CD4-positive, alpha-beta T cell treated with Interleukin-4 for 1 hour (primary cell): ENCODE measurements around the gene POLD4.
A peak's percentile ranks its signal among the peaks of the same experiment; 100 is the strongest.

Experiments used
- DNase-seq, 2 donors: peaks; one replicate each; pipeline ENCODE4 v3.0.0-alpha.2; 2020 to 2022

Gene POLD4

DNA sequence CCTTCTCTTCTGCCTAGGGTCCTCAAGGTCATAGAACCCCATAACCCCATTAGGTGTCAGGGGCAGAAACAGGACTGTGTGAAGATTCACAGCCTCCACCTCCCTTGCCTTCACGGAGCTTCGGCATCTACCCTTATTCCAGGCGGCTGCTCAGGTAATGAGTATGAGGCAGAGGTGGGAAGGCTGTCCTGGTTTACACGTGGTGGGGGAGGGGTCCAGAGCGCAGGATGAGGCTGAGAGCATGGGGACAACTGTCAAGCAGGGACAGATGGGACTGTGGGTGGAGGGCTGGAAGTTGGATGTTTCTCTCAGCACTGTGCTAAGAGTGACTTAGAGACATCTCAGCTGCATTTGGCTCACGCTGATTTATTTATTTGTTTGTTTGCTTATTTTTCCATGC is 34.2 kb upstream of the POLD4 start:
- DNase-seq = no peak

DNA sequence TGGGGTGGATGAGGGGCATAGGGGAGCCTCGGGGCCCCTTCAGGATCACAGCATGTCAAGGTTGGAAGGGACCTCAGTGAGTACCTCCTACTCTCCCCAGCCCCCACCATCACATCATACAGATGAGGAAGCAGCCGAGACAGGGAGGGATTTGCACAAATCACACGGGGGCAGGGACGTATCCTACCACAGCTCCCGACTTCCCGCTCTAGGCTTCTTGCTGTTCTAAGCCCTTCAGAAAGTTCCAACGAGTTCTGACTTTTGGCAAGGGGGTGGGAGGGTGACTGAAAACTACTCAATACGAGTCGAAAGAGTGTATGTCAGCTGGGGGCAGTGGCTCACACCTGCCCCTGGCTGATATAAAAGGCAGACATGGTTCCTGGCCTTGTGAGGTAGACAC is 33.7 kb upstream of the POLD4 start:
- no peak for DNase-seq

DNA sequence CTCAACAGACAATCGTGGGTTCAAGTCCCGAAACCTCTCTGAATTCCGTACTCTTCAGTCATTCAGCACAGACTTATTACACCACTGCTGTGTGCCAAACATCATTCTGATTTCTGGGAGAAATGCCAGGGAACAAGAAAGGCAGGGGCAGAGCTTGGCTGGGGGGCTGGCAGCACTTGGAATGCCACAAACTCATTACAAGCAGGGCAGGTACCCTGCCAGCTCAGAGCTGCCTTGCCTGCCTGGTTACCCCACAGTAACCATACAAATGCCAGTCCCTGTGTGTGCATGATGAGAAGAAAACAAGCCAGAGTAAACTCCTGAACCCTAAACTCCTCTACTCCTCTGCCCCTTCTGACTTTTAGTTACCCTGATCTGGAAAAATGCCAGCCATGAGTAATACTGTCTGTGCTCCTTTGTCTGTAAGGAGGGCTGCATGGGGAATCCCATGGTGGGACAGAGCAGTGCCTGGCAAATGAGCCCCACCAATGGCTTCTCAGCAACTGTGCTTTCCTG is 31.6 kb upstream of the POLD4 start:
- DNase-seq = no peak

DNA sequence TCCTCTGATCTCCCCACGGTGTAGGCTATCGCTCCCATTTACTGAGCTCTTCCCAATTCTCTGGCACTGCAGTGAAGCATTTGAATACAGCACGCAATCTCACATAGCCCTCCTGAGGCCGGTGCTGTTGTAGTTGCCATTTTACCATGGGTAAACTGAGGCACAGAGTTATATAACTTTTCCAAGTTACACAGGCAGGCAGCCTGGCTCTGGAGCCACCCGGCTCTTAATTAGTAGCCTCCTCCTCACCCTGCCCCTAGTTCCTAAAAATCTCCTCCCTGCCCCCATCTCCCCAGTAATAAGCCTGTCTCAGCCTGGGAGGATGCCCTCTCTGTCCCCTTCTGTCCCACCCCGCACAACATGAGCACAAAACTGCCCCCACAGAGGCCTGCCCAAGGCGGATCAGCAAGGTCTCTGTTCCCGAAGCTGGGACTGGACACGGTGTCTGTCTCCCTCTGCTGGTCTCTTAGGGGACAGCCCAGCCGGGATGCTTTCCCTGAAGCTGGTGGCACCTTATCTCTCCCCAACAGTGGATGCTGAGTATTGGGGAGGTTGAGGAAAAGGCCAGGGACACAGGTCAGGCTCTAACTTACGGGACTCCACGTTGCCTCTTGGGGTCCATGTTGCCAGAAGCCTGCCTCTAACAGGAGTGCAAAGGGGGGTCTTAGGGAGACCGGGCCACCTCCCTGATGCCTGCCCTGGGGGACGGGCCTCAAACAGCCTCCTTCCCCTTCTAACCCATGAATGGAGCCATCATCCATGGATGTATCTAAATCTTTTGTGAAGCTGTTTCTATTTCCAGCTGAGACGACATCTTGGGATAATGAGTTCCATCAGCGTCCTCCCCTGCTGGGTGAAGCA is 29.2 kb upstream of the POLD4 start:
- peak; percentile 86 to 88 for DNase-seq

DNA sequence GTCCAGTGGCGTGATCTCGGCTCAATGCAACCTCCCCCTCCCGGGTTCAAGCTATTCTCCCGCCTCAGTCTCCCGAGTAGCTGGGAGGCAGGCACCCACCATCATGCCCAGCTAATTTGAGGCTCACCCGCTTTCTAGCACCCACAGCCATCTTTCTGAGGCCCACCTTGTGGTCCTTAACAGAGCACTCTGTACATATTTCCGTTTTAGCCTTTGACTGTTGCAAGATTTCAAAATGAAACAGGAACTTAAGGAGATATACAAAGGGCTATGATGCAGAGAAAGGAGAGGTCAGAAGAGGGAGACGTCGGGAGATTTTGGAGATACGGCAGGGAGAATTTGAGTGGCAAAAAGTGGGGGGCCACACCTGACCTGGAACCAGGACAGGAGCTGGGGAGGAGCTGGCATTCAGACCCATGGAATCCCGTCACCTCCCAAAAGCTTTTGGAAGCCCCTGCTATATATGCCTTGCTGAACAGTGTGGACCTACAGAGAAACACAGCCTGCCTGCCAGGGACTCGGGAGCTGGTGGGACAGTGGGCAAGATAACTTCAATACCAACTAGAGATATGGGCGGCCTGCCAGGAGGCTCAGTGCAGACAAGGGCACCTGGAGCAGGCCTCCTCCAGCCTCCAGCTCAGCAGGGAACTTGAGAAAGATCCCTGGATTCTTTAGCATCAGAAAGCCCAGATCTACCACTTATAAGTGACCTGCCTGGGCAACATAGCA is 28.1 kb upstream of the POLD4 start:
- no peak for DNase-seq

DNA sequence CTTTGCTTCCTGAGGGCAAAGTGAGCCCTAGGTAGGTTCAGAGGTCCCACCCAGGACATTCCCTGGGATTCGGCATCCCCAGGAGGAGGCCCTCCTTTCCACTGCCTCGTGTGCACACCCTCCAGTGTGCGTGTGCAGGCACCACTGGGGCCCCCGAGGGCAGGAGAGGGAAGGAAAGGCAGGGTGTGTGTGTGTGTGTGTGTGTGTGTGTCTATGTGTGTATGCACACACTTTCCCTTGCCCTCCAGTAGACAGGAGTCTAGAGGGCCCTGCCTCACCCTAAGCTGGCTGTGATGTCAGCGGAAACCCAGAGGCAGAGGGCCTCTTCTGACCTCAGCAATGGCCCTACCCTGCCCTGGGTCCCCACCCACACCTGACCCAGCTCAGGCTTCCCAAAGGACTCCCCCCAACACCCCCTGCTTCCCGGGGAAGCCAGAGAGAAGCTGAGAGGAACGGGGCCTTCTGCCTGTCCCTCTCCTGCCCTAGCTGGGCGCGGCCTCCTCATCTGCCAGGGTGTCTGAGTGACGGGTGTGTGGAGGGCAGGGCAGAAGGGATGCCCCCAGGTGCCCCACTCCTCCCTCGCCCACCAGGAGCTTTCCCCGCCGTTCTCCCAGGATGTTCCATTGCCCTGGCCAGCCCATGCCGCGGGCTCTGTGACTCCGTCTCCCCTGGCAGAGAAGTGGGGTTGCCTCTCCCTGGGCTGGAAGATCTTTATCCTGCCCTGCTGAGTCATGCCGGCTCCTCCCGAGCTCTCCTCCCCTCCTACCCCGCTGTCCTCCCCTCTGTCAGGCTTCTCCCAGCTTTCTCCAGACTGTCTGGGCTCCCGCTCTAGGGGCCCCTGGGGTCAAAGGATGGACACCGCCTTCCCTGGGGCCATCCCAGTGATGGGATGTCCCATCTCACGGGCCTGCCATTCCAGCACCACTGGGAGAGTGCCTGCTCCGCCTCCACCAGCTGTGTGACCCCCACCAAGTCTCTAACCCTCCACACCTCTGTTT is 26.0 kb upstream of the POLD4 start:
- no peak for DNase-seq

DNA sequence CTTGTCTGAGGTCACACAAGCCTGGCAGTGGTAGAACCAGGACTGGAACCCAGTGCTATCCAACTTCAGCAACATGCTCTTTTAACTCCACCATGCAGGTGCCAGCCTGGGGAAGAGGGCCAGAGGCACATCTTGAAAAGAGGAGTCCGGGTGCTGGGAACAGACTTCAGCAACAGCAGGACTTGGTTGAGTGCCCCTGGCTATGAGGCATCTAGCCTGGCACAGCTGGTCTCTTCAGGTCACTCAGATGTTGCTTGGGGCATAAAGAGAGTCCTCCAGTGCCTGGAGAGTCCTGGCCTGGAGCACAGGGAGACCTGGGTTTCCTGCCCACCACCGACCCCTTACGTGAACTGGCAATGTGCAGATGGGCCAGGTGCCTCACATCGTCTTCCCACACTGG is 25.2 kb upstream of the POLD4 start:
- DNase-seq = no peak

DNA sequence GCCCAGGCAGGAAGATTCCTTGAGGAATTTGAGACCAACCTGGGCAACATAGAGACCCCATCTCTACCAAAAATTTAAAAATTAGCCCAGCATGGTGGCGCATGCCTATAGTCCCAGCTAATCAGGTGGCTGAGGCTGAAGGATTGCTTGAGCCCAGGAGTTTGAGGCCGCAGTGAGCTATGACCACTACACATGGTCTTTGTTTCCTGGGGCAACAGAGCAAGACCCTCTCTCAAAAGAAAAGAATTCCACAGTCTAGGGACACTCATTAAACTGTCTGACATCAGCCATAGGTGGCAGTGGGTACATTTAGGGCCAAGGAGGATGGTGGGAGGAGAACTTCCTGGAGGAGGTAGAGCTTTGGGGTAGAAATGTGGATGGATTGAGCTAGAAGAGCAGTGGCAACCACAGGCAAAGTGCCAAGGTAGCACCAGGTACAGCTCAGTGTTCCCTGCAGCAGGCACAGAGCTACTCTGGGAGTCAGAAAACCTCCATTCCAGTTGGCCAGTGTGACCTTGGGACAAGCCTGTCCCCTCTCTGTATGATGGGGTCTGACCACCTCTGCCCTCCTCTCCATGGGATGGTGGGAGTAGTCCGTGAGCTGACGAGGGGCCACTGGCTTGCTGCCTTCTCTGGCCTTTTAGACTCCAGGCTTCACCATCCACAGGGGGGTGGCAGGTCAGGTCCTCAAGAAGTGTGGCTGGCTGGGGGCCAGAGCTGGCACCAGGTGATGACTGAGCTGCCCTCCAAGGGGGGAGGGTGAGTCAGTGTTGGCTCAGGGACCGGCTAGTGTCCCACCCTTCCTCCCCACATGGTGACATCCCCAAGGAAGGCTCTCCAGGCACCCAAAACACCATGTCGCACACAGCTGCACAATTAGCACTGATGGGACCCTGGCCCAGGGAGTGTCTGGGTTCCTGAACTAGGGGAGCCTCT is 23.8 kb upstream of the POLD4 start:
- no peak for DNase-seq

DNA sequence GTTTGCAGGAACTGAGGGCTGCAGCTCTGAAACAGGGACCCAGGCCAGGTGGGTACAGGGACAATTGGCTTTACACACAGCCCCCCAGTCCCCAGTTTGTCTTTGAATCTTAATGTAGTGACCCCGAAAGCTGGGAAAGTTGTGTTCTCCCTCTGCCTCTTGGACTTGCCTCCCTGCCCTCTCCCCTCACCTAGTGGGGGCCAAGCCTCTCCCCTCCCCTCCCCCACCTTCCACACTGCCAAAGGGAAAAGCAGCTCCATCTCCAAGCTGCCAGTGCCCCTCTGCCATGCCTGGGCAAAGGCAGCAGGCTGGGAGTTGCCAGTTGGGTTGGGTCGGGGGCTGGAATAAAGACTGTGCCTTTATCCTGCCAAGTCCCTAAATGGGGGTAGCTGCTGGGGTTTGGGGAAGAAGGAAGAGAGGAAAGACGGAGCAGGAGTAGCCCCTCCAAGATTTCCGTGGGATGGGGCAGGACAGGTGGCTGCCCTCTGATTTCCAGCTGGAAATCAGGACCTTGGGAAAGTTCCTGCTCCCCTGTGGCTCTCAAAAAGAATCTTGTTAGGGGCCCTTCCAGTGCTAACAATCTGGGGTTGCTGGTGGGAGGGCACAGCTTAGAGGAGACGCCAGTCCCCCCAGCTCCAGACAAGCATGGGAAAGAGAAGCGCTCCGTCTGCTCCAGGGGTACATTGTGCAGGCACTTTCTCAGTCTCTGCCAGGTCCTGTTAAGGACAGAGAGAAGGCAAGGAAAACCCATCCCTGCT is 22.9 kb upstream of the POLD4 start:
- no peak for DNase-seq

DNA sequence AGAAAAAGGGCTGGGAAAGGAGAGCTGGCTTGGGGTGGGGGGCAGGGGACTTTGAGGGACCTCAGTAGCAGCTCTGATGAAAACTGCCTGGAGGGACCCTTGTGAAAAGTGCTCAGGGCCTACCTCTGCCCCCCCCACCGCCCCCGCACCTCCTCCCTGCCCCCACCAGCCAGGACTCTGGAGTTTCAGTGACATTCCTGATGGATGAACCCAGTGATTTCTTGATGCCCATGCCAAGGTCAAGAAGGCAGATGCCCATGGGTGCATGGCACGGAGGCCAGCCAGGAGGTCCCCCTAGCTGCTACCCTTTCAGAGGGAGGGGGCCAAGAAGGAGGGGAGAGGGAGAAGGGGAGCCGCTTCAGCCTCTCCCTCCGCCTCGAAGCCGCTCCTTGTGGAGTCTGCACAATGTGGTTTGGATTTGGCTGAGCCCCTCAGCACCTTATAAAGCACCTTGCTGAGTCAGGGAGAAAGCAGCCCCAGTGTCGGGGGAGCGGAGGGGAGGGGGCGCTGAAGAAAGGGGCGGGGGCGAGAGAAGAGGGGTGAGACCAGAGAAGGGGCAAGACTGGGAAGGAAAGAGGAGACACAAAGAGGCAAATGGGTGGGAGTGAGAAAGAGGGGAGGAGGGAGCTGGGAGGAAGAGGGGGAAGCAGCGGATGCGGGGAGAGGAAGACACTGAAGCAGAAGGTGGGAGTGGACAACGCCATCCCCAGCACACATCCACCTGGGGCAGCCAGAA is 22.1 kb upstream of the POLD4 start:
- no peak for DNase-seq

DNA sequence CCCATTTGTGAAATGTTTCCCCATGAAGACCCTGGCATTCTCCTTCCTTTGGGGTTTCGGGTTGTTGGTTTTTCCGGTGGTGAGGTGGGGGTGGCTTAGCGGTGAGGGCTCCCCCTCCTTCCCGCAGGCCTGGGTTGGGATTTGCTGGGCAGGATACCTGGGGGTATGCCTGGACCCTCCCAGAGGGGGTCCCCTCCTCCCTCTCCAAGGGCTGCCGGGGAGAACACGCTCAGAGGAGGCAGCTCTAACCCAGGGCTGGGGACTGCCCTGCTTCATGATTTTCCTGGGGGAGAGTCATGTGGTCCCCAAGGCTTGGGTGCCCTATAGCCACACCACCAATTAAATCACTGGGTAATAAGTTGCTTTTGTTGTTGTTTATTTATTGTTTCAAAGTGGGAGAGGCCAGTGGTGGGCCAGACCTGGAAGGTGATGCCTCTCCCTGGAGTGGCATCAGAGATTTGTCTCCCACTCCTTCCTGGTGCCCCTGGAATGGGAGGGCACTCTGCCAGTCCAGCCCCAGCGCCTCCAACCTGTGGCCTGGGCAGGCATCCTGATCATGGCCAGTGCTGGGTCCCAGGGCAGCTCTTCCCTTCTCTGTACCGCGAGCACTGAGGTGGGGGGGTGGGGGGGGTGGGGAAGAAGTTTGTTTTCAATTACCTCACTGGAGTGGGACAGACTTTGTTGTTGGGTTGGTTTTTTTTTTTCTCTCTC is 21.4 kb upstream of the POLD4 start:
- DNase-seq = no peak

DNA sequence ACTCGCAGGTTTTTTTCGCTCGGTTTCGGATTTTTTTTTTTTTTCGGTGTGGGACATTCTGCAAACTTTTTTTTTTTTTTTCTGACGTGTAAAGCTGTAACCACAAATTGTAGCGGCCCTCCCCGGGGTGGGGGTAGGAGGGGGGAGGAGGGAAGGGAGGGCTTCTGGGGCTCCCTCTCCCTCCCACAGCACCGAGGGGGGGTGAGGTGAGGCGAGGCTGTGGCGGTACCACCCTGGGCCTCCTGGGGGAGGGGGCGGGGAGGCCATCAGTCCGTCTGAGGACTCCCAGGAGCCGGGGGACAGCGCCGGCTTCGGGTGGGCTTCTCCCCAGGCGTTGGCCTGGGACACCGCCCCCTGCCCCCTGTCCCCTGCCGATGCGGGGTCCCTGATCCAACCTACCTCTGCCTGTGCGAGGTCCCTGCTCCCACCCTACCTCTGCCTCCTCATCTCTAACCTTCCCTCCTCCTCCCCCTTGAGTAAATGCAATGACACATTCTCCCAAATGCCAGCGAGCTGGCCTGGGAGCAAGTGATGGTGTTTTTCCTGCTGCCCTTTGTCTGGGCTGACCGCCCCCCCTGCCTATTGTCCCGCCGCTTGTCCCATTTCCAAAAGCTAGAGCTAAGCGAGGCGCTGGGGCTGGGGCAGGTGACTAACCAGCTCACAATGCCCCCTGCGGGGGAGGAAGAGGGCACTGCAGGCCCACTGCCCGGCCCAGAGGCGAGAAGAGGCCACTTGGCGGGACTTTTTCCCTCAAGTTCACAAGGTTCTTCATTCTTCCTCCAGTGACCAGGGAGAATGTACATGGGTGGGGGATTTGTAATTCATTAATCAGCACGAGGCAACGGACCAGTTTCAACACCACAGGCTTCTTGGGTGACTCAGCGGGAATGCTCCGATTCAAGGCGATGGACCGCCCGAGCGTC is 20.6 kb upstream of the POLD4 start:
- peak; percentile 90 to 91 for DNase-seq

DNA sequence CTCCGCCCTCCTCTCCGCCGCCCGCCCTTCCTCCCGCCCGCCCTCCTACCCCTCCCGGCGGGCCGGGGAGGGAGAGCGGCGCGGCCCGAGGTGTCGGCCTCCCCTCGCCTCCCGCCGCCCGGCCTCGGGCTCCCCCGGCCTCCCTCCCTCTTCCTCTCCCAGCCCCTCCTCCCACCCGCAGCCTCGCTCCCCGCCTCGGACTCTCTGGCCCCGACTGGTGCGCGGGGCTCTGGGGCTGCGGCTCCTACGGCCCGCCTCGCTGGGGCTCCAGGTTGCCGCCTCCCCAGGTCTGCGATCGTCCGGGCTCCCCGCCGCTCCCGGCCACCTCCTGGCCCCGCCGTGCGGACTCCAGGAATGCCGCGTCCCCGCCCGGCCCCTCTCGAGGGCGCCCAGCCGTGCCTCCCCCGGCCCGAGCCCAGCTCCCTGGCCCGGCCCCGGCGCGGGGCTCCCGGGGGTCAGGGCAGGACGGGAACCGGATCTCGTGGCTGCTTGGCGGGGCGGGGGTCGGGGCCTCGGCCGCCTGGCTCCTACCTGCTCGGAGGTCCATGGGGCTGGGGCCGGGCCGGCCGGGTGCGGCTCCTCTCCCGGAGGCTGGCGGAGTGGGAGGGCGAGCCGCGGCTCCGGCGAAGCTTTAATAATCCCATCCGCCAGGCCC is 19.8 kb upstream of the POLD4 start, which contains the start of gene CLCF1:
Gene CLCF1 (minus strand): TSS at position 606 of the 655 bp plus-strand sequence. CDS start 59 bp downstream, at position 547.
- DNase-seq = peak; percentile 42 to 46

DNA sequence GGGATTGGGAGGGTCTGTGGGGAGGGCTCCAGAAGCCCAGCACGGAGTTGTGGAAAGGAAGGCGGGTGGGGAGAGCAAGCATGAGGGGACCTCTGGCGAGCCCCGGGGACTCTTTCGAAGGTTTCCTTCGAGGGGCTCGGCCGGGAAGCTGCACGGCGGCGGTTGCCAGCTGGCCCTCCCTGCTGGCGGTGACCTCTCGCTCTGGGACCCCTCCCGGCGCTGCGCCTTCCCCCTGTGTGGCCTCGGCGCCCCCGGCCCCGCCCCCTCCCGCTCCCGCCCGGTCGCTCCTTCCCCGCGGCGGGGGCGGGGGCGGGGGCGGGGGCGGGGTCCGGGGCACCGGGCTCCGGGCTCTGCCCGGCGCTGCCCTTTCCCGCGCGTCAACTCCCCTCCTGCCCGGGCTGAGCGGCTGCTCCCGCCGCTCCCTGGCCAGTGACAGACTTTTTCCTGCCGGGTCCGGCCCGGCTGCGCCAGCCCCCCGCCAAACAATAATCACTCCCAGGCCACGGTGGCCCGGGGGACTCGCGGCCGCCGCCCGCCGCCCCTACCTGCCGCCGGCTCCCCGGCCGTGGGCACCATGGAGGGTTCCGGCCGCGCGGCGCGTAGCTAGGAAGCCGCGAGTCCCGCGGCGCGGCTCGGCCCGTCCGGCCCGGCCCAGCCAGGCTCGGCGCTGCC is 19.1 kb upstream of the POLD4 start:
- DNase-seq = no peak

DNA sequence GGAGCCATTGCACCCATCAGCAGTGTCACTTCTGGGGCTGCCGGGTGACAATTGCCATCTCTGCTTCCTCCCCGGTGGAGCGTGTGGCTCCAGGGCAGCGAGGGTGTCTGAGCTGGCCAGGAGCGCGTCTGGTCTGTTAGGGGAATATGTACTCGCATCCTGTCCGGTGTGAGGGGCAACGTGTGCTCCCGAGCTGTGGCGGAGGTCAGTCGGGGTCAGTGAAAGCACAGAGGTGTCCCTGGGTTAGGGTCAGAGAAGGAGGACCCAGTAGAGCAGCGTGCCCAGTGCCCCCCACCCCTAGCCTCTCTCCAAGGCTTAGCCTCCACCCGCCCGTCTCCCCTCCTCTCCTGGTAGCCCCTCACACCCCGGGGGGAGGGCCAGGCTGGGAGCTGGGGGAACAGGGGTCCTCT is 18.6 kb upstream of the POLD4 start:
- DNase-seq = no peak

DNA sequence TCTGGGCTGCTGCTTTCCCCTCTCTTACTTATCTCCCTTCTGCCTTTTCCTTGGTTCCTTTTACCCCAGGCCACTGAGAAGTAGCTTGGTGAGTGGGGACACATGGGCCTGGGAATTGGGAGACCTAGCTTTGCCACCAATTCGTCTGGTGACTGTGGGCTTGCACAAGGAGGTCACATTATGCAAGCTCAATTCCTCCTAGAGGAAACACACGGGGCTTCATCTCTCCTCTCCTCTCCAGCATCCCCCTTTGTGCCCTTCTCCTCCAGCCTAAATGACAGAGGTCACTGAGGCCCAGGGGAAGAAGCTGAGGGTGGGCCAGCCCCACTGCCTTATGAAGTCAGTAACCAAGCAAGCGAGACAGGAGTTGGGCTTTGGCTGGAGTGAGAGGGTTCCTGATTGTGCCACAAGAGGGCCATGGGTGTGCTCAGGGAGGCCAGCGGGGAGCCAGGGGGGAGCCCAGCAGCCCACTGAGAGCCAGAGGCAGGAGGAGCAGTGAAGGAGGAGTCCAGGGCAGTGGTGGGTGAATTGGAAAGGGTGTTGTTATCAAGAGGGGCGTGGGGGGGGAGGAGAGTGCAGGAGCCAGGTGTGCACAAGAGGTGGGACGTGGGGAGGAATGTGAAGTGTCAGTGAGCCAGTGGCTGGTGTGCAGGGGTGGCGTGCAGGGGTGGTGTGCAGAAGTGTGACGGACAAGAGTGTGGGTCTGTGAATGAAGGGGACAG is 18.0 kb upstream of the POLD4 start:
- peak; percentile 45 to 49 for DNase-seq
